H9 (cell line): ENCODE measurements around the gene HS3ST6. TPM values are rescaled to one million over a fixed set of nuclear protein-coding genes. Genes with fewer than 3 reads are reported as not detected.
"Not testable (repeated sequence)": the region's sequence is repeated elsewhere in the genome, so short reads cannot be mapped to it uniquely, and the experiment has no call there.

Source experiments
- DNase-seq: peaks from one replicate; pipeline ENCODE4 v3.0.0-alpha.2; 2017
- H2AFZ ChIP-seq: one replicate; pipeline ENCODE4 v1.6.1; 2013; ENCODE audit warnings: mild to moderate bottlenecking, low read length, control low read depth, moderate library complexity
- H2AK5ac ChIP-seq: 2 replicates; pipeline ENCODE4 v1.6.1; 2013; ENCODE audit warnings: low read length, control low read depth, mixed read lengths; ENCODE audit not compliant: insufficient read length
- H2BK120ac ChIP-seq: one replicate; pipeline ENCODE4 v1.6.1; 2013; ENCODE audit warnings: low read depth, mild to moderate bottlenecking, low read length, control low read depth, inconsistent platforms; ENCODE audit not compliant: poor library complexity, severe bottlenecking
- H2BK12ac ChIP-seq: 2 replicates; pipeline ENCODE4 v1.6.1; 2013; ENCODE audit warnings: low read length, control low read depth, mixed read lengths, low read depth; ENCODE audit not compliant: insufficient read length
- H2BK15ac ChIP-seq: 2 replicates; pipeline ENCODE4 v1.6.1; 2013; ENCODE audit warnings: low read depth, low read length, control low read depth
- H2BK20ac ChIP-seq: one replicate; pipeline ENCODE4 v1.6.1; 2013; ENCODE audit warnings: low read depth, mild to moderate bottlenecking, low read length, control low read depth, inconsistent platforms; ENCODE audit not compliant: poor library complexity, severe bottlenecking
- H2BK5ac ChIP-seq: 2 replicates; pipeline ENCODE4 v1.6.1; 2013; ENCODE audit warnings: low read length, control low read depth, mixed read lengths; ENCODE audit not compliant: insufficient read length
- H3K14ac ChIP-seq: 2 replicates; pipeline ENCODE4 v1.6.1; 2013; ENCODE audit warnings: low read length, control low read depth; ENCODE audit not compliant: insufficient read depth
- H3K18ac ChIP-seq: 2 replicates; pipeline ENCODE4 v1.6.1; 2013; ENCODE audit warnings: low read depth, mild to moderate bottlenecking, mixed read lengths, low read length, control low read depth; ENCODE audit not compliant: insufficient read length
- H3K23ac ChIP-seq: 2 replicates; pipeline ENCODE4 v1.6.1; 2013; ENCODE audit warnings: low read length, control low read depth, mixed read lengths, low read depth; ENCODE audit not compliant: insufficient read length
- H3K23me2 ChIP-seq: 2 replicates; pipeline ENCODE4 v1.6.1; 2013; ENCODE audit warnings: low read depth, mild to moderate bottlenecking, mixed read lengths, low read length, control low read depth; ENCODE audit not compliant: insufficient read length, poor library complexity, severe bottlenecking
- H3K27ac ChIP-seq: 2 replicates; pipeline ENCODE4 v1.5.1; 2013; ENCODE audit warnings: low read length, control low read depth, mixed read lengths, low read depth; ENCODE audit not compliant: insufficient read length
- H3K27me3 ChIP-seq: 2 replicates; pipeline ENCODE4 v1.6.1; 2013; ENCODE audit warnings: low read length, control low read depth, inconsistent platforms; ENCODE audit not compliant: insufficient read depth
- H3K4ac ChIP-seq: 2 replicates; pipeline ENCODE4 v1.6.1; 2013; ENCODE audit warnings: low read depth, mild to moderate bottlenecking, control low read depth, inconsistent platforms, low read length, moderate library complexity
- H3K4me1 ChIP-seq: 2 replicates; pipeline ENCODE4 v1.6.1; 2013; ENCODE audit warnings: low read length, control low read depth, inconsistent platforms; ENCODE audit not compliant: insufficient read depth
- H3K4me2 ChIP-seq: 2 replicates; pipeline ENCODE4 v1.6.1; 2013; ENCODE audit warnings: low read length, control low read depth, mixed read lengths; ENCODE audit not compliant: insufficient read length, insufficient read depth
- H3K56ac ChIP-seq: 2 replicates; pipeline ENCODE4 v1.6.1; 2013; ENCODE audit warnings: low read depth, mild to moderate bottlenecking, mixed read lengths, low read length, control low read depth; ENCODE audit not compliant: insufficient read length
- H3K79me1 ChIP-seq: 2 replicates; pipeline ENCODE4 v1.6.1; 2013; ENCODE audit warnings: low read depth, mild to moderate bottlenecking, moderate library complexity, low read length, control low read depth, inconsistent platforms; ENCODE audit not compliant: insufficient read depth, poor library complexity, severe bottlenecking
- H3K79me2 ChIP-seq: 2 replicates; pipeline ENCODE4 v1.6.1; 2013; ENCODE audit warnings: low read length, control low read depth, inconsistent platforms; ENCODE audit not compliant: insufficient read depth
- H3K9ac ChIP-seq: 2 replicates; pipeline ENCODE4 v1.6.1; 2013; ENCODE audit warnings: low read length, control low read depth, mixed read lengths; ENCODE audit not compliant: insufficient read length; ENCODE audit errors: extremely low read depth
- H3K9me3 ChIP-seq: one replicate; pipeline ENCODE4 v1.6.1; 2013; ENCODE audit warnings: low read depth, low read length, inconsistent platforms; ENCODE audit not compliant: control insufficient read depth
- H3T11ph ChIP-seq: one replicate; pipeline ENCODE4 v1.6.1; 2013; ENCODE audit warnings: mild to moderate bottlenecking, low read length, control low read depth, inconsistent platforms
- H4K20me1 ChIP-seq: one replicate; pipeline ENCODE4 v1.6.1; 2013; ENCODE audit not compliant: control insufficient read depth, insufficient read length, insufficient read depth
- H4K5ac ChIP-seq: 2 replicates; pipeline ENCODE4 v1.6.1; 2013; ENCODE audit warnings: low read depth, mild to moderate bottlenecking, mixed read lengths, low read length, control low read depth; ENCODE audit not compliant: insufficient read length
- H4K8ac ChIP-seq: replicated peaks from 2 replicates; pipeline ENCODE4 v1.6.1; 2013; ENCODE audit warnings: low read length, control low read depth, mixed read lengths, low read depth; ENCODE audit not compliant: insufficient read length
- H4K91ac ChIP-seq: 2 replicates; pipeline ENCODE4 v1.6.1; 2013; ENCODE audit warnings: low read depth, mild to moderate bottlenecking, moderate library complexity, mixed read lengths, low read length, control low read depth; ENCODE audit not compliant: insufficient read length
- H3K27ac Mint-ChIP-seq, 3 experiments: 2 replicates in 2 of 3; 3 replicates in 1 of 3; pipeline ENCODE4 v1.8.0; 2020 to 2021; ENCODE audit warnings: mixed read lengths in 3 of 3, mild to moderate bottlenecking in 1 of 3, moderate library complexity in 1 of 3
- H3K27me3 Mint-ChIP-seq: 2 replicates; pipeline ENCODE4 v1.8.0; 2021; ENCODE audit warnings: low read depth, mild to moderate bottlenecking, moderate library complexity, mixed read lengths
- H3K36me3 Mint-ChIP-seq, 3 experiments: 2 replicates in 2 of 3; 3 replicates in 1 of 3; pipeline ENCODE4 v1.8.0; 2020 to 2021; ENCODE audit warnings: low read depth in 3 of 3, mixed read lengths in 3 of 3; ENCODE audit not compliant: insufficient read depth in 1 of 3
- H3K4me1 Mint-ChIP-seq, 2 experiments: 2 replicates each; pipeline ENCODE4 v1.8.0; 2020; ENCODE audit warnings: mixed read lengths in 2 of 2
- H3K4me3 Mint-ChIP-seq, 2 experiments: 2 replicates in 1 of 2; 3 replicates in 1 of 2; pipeline ENCODE4 v1.8.0; 2020 to 2021; ENCODE audit warnings: mild to moderate bottlenecking in 2 of 2, mixed read lengths in 2 of 2, moderate library complexity in 1 of 2
- H3K9me3 Mint-ChIP-seq, 2 experiments: 2 replicates in 1 of 2; 3 replicates in 1 of 2; pipeline ENCODE4 v1.8.0; 2020; ENCODE audit warnings: mild to moderate bottlenecking in 2 of 2, mixed read lengths in 2 of 2, moderate library complexity in 1 of 2
- WGBS: extraction: QIAGEN DNeasy Blood & Tissue Kit; methylation state at CpG from one replicate; pipeline ENCODE4 v1.1.7; 2013; ENCODE audit warnings: missing lambda C conversion rate, low lambda C conversion rate, mixed read lengths; ENCODE audit not compliant: insufficient read length; ENCODE audit errors: extremely low coverage; 5-methylcytosine and 5-hydroxymethylcytosine counted together
- total RNA-seq: library from RNA; stranded (reverse); gene quantifications from 2 replicates; pipeline ENCODE4 v1.2.1, GENCODE V29; 2021

HS3ST6 gene
- total RNA-seq, 1 experiment from 2014 or later = not detected

GRCh38 chr16:1957434-1958142, 39.4 kb upstream of the HS3ST6 start:
- not testable (repeated sequence) for H3K9ac ChIP-seq, H4K5ac ChIP-seq, H3K14ac ChIP-seq, H4K8ac ChIP-seq, H3K79me1 ChIP-seq, H3K56ac ChIP-seq, H3K4ac ChIP-seq, H3K18ac ChIP-seq, H3K27me3 ChIP-seq, H3K23ac ChIP-seq, H2BK15ac ChIP-seq, H3K27ac Mint-ChIP-seq, H3K79me2 ChIP-seq, DNase-seq, H2BK12ac ChIP-seq, H3T11ph ChIP-seq, H3K27ac ChIP-seq, H2BK5ac ChIP-seq, H3K9me3 ChIP-seq, H3K4me2 ChIP-seq, H3K4me1 ChIP-seq, H4K20me1 ChIP-seq, H4K91ac ChIP-seq, H2BK120ac ChIP-seq, H2BK20ac ChIP-seq, H2AFZ ChIP-seq, H3K23me2 ChIP-seq, H3K9me3 Mint-ChIP-seq, H2AK5ac ChIP-seq
- peak overlapping the region in 1 of 2 experiments; percentile 29; a peak in 1 of 5 replicates for H3K4me3 Mint-ChIP-seq
- H3K36me3 Mint-ChIP-seq = peaks cover 10 to 20% (median 16%) of the 10 kb centered on the region in 3 experiments
- no CpG with 5 or more reads among the region's 22 CpGs for WGBS
- H3K27me3 Mint-ChIP-seq = peaks cover 24% of the 10 kb centered on the region
- peaks cover 24 to 30% of the 10 kb centered on the region in 2 experiments for H3K4me1 Mint-ChIP-seq
